GM10847 (cell line): ENCODE data around the gene MGLL.

Experiments used
- POLR2A ChIP-seq: IDR thresholded peaks from 2 replicates; pipeline ENCODE4 v1.6.1; 2011; ENCODE audit not compliant: insufficient read length; ENCODE audit errors: extremely low read depth

The MGLL gene

GRCh38 chr3:127662001-127662469 lies 160.3 kb downstream of the MGLL start:
- no peak for TF ChIP-seq POLR2A

- TF ChIP-seq POLR2A: no peak
These were observed 160.7 kb downstream of the MGLL start for GRCh38 chr3:127661600-127661999.

- TF ChIP-seq POLR2A: no peak
These were observed 161.6 kb downstream of the MGLL start for GRCh38 chr3:127660621-127661251.

- no peak for TF ChIP-seq POLR2A
These were observed 164.1 kb downstream of the MGLL start for GRCh38 chr3:127658234-127658633.

- no peak for TF ChIP-seq POLR2A
These were observed 165.4 kb downstream of the MGLL start for GRCh38 chr3:127656906-127657305.

- no peak for TF ChIP-seq POLR2A
These were observed 166.7 kb downstream of the MGLL start for GRCh38 chr3:127655641-127656040.

GRCh38 chr3:127654374-127654773 lies 167.9 kb downstream of the MGLL start:
- no peak for TF ChIP-seq POLR2A

GRCh38 chr3:127652246-127652995 lies 169.9 kb downstream of the MGLL start:
- TF ChIP-seq POLR2A: no peak

- no peak for TF ChIP-seq POLR2A
These were observed 170.7 kb downstream of the MGLL start for GRCh38 chr3:127651516-127652172.

- no peak for TF ChIP-seq POLR2A
These were observed 172.1 kb downstream of the MGLL start for GRCh38 chr3:127650236-127650635.

- no peak for TF ChIP-seq POLR2A
These were observed 174.5 kb downstream of the MGLL start for GRCh38 chr3:127647845-127648204.

GRCh38 chr3:127647166-127647844 lies 175.0 kb downstream of the MGLL start:
- no peak for TF ChIP-seq POLR2A

- no peak for TF ChIP-seq POLR2A
These were observed 175.7 kb downstream of the MGLL start for GRCh38 chr3:127646501-127647046.

GRCh38 chr3:127645371-127646015 lies 176.8 kb downstream of the MGLL start:
- no peak for TF ChIP-seq POLR2A
